ENCODE measurements around the gene PIAS4. TPM values are rescaled to one million over a fixed set of nuclear protein-coding genes. Genes with fewer than 3 reads are reported as not detected.
"Not testable (repeated sequence)": the region's sequence is repeated elsewhere in the genome, so short reads cannot be mapped to it uniquely, and the experiment has no call there.

PIAS4 gene
- total RNA-seq, 5 donors from 2014 or later (not counting 1 experiment from before 2014, with no cell fraction given) = 21.8 to 42.6 (median 31.4) TPM

- Mint-ChIP-seq H3K4me3 (no peak overlapping the region), H3K36me3 (peaks cover 24% of the 10 kb centered on the region), H3K9me3 (no peaks in the 10 kb centered on the region), H3K27me3 (no peaks in the 10 kb centered on the region), H3K4me1 (peaks cover 10 to 20% (median 14%) of the 10 kb centered on the region in 3 donors), H3K27ac (no peak overlapping the region)
- ATAC-seq (replicated peaks in 1 of 4) (no peak), DNase-seq (no peak)
- Histone ChIP-seq H3K27ac (ENCODE audit: low read length) (no peak overlapping the region), H3K9me3 (no peaks in the 10 kb centered on the region), H3K36me3 (ENCODE audit: control insufficient read depth in 2 of 2, extremely low read depth in 1 of 2, insufficient read depth in 1 of 2, low read length in 1 of 2) (peaks cover 12 to 71% of the 10 kb centered on the region in 2 donors), H3K27me3 (replicated peaks in 1 of 2; ENCODE audit: control insufficient read depth in 2 of 2, extremely low read depth in 1 of 2, insufficient read depth in 2 of 2, low read length in 1 of 2) (no peaks in the 10 kb centered on the region), H3K4me1 (ENCODE audit: control insufficient read depth in 1 of 2, extremely low read depth in 1 of 2, insufficient read depth in 2 of 2, low read length in 2 of 2) (peaks cover 0 to 14% of the 10 kb centered on the region in 2 experiments), H3K4me3 (ENCODE audit: control insufficient read depth in 1 of 2, extremely low read depth in 1 of 2, low read length in 1 of 2) (no peak overlapping the region)
- CTCF ChIA-PET = no interaction called here
- WGBS (ENCODE audit: insufficient coverage) = 98% methylated on average over 11 of the region's 60 CpGs
- POLR2A ChIA-PET = no interaction called here
Observed at GRCh38 chr19:3964256-3965194, 43.0 kb upstream of the PIAS4 start.

DNA sequence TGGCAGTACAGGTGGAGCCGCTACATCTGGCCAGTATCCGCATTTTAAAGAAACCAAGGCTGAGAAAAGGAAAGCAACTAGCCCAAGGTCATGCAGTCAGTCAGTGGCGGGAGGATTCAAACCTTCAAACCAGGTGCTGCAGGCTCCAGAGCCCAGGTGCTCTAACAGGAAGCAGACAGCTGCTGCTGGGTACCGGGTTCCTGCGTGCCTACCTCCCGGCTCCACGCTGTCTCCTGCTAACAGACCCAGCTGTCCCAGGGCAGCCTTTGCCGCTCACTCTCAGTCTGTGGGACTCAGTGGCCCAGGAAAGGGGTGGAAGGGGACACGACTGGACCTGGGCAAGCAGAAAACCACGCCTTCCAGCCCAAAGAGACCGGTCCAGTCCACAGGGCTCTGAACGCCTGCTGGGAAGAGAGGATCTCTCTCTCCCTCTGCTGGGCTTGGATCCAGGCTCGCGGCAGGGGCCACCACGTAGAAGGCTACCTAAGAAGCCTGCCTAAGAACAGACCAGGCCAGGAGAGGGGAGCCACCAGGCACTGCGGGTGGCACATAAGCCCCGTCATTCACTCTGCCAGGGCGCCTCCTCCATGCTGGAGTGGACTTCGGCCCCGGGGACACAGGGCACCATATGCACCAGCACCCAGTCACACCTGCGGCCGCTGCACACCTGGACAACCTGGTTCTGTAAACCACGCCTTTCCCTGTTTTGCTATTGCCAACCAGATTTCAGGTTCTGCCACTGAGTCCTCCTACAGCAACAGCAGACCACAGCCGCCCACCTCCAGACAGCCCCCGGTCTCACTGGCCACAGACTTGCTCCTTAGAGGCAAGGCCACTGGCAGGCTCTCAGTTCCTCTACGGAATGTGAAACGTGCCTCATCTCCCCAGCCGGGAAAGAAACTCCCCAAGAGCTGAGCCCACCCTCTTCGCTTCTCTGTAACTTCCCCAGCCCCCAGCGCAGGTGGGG, 41.2 kb upstream of the PIAS4 start:
- Mint-ChIP-seq H3K9me3 (no peaks in the 10 kb centered on the region), H3K27me3 (no peaks in the 10 kb centered on the region), H3K4me1 (peaks cover 19 to 32% (median 28%) of the 10 kb centered on the region in 3 donors), H3K36me3 (peaks cover 20% of the 10 kb centered on the region), H3K4me3 (no peak overlapping the region), H3K27ac (no peak overlapping the region)
- H3K4me3 ChIP-seq (ENCODE audit: control insufficient read depth in 1 of 2, extremely low read depth in 1 of 2, low read length in 1 of 2) = no peak overlapping the region
- H3K27ac ChIP-seq (ENCODE audit: low read length) = no peak overlapping the region
- peaks cover 10 to 55% of the 10 kb centered on the region in 2 donors for H3K36me3 ChIP-seq (ENCODE audit: control insufficient read depth in 2 of 2, extremely low read depth in 1 of 2, insufficient read depth in 1 of 2, low read length in 1 of 2)
- ChIA-PET POLR2A (no interaction called here), CTCF (no interaction called here)
- H3K27me3 ChIP-seq (replicated peaks in 1 of 2; ENCODE audit: control insufficient read depth in 2 of 2, extremely low read depth in 1 of 2, insufficient read depth in 2 of 2, low read length in 1 of 2) = no peaks in the 10 kb centered on the region
- no peak for DNase-seq
- WGBS (ENCODE audit: insufficient coverage) = 93% methylated on average over 27 of the region's 30 CpGs
- no peaks in the 10 kb centered on the region for H3K9me3 ChIP-seq
- no peak for ATAC-seq (replicated peaks in 1 of 4)
- peaks cover 4 to 29% of the 10 kb centered on the region in 2 experiments for H3K4me1 ChIP-seq (ENCODE audit: control insufficient read depth in 1 of 2, extremely low read depth in 1 of 2, insufficient read depth in 2 of 2, low read length in 2 of 2)

GRCh38 chr19:3967983-3968382, 39.6 kb upstream of the PIAS4 start:
- POLR2A ChIA-PET; DNase-seq; ATAC-seq (replicated peaks in 1 of 4); H3K27me3 Mint-ChIP-seq; H3K9me3 Mint-ChIP-seq; H3K27me3 ChIP-seq (replicated peaks in 1 of 2; ENCODE audit: control insufficient read depth in 2 of 2, extremely low read depth in 1 of 2, insufficient read depth in 2 of 2, low read length in 1 of 2); H3K27ac Mint-ChIP-seq; H3K27ac ChIP-seq (ENCODE audit: low read length); H3K4me3 ChIP-seq (ENCODE audit: control insufficient read depth in 1 of 2, extremely low read depth in 1 of 2, low read length in 1 of 2); H3K9me3 ChIP-seq; CTCF ChIA-PET: not testable (repeated sequence)
- Histone ChIP-seq H3K36me3 (ENCODE audit: control insufficient read depth in 2 of 2, extremely low read depth in 1 of 2, insufficient read depth in 1 of 2, low read length in 1 of 2) (peaks cover 8 to 47% of the 10 kb centered on the region in 2 donors), H3K4me1 (ENCODE audit: control insufficient read depth in 1 of 2, extremely low read depth in 1 of 2, insufficient read depth in 2 of 2, low read length in 2 of 2) (peaks cover 4 to 33% of the 10 kb centered on the region in 2 experiments)
- H3K4me1 Mint-ChIP-seq = peaks cover 19 to 34% (median 30%) of the 10 kb centered on the region in 3 donors
- H3K36me3 Mint-ChIP-seq = peaks cover 20% of the 10 kb centered on the region
- peak overlapping the region in 1 of 3 donors; percentile 88 for H3K4me3 Mint-ChIP-seq
- 98% methylated on average over 10 of the region's 12 CpGs for WGBS (ENCODE audit: insufficient coverage)

- Histone ChIP-seq H3K27ac (ENCODE audit: low read length) (no peak overlapping the region), H3K9me3 (no peaks in the 10 kb centered on the region), H3K27me3 (replicated peaks in 1 of 2; ENCODE audit: control insufficient read depth in 2 of 2, extremely low read depth in 1 of 2, insufficient read depth in 2 of 2, low read length in 1 of 2) (no peaks in the 10 kb centered on the region), H3K4me3 (ENCODE audit: control insufficient read depth in 1 of 2, extremely low read depth in 1 of 2, low read length in 1 of 2) (no peak overlapping the region), H3K36me3 (ENCODE audit: control insufficient read depth in 2 of 2, extremely low read depth in 1 of 2, insufficient read depth in 1 of 2, low read length in 1 of 2) (peaks cover 8 to 39% of the 10 kb centered on the region in 2 donors), H3K4me1 (ENCODE audit: control insufficient read depth in 1 of 2, extremely low read depth in 1 of 2, insufficient read depth in 2 of 2, low read length in 2 of 2) (peaks cover 4 to 33% of the 10 kb centered on the region in 2 experiments)
- Mint-ChIP-seq H3K36me3 (peaks cover 14% of the 10 kb centered on the region), H3K27me3 (no peaks in the 10 kb centered on the region), H3K4me3 (peak overlapping the region; percentile 82 to 88 (median 87)), H3K27ac (no peak overlapping the region), H3K9me3 (no peaks in the 10 kb centered on the region), H3K4me1 (peaks cover 19 to 34% (median 30%) of the 10 kb centered on the region in 3 donors)
- ChIA-PET CTCF (no interaction called here), POLR2A (interaction anchor here (0.6 to 0.9 kb wide), 2 partner anchors 17 to 22 kb away, joined by 3 to 11 read pairs; partner anchors contain the start of gene EEF2 (in 1 of the 2))
- whole genome bisulfite sequencing (ENCODE audit: insufficient coverage) = 40% methylated on average over 1 of the region's 9 CpGs
- ATAC-seq (replicated peaks in 1 of 4) (no peak), DNase-seq (no peak)
Observed at GRCh38 chr19:3968556-3969434, 38.7 kb upstream of the PIAS4 start.

- CTCF ChIA-PET = interaction anchor here in 1 of 2 donors (0.6 kb wide), 1 partner anchor 18 kb away, joined by 6 read pairs; no protein-coding TSS in a partner anchor
- Histone ChIP-seq H3K9me3 (no peaks in the 10 kb centered on the region), H3K4me3 (ENCODE audit: control insufficient read depth in 1 of 2, extremely low read depth in 1 of 2, low read length in 1 of 2) (peak overlapping the region; percentile 75 to 95), H3K36me3 (ENCODE audit: control insufficient read depth in 2 of 2, extremely low read depth in 1 of 2, insufficient read depth in 1 of 2, low read length in 1 of 2) (peaks cover 5 to 32% of the 10 kb centered on the region in 2 donors), H3K27me3 (replicated peaks in 1 of 2; ENCODE audit: control insufficient read depth in 2 of 2, extremely low read depth in 1 of 2, insufficient read depth in 2 of 2, low read length in 1 of 2) (no peaks in the 10 kb centered on the region), H3K4me1 (ENCODE audit: control insufficient read depth in 1 of 2, extremely low read depth in 1 of 2, insufficient read depth in 2 of 2, low read length in 2 of 2) (peaks cover 4 to 33% of the 10 kb centered on the region in 2 experiments), H3K27ac (ENCODE audit: low read length) (no peak overlapping the region)
- Mint-ChIP-seq H3K9me3 (no peaks in the 10 kb centered on the region), H3K4me1 (peaks cover 19 to 34% (median 30%) of the 10 kb centered on the region in 3 donors), H3K27me3 (no peaks in the 10 kb centered on the region), H3K36me3 (peaks cover 10% of the 10 kb centered on the region), H3K4me3 (peak overlapping the region; percentile 82 to 88 (median 87)), H3K27ac (peak overlapping the region; percentile 78 to 84)
- no peak for DNase-seq
- POLR2A ChIA-PET = interaction anchor here (0.5 to 0.9 kb wide), 3 partner anchors 16 to 21 kb away, joined by 3 to 11 read pairs (median 3); partner anchors contain the start of gene EEF2 (in 1 of the 2)
- ATAC-seq (replicated peaks in 1 of 4) = no peak
- WGBS (ENCODE audit: insufficient coverage) = 69% methylated on average over 13 of the region's 23 CpGs
Observed at GRCh38 chr19:3969435-3970312, 37.9 kb upstream of the PIAS4 start.

Data from T-cell (primary cell).